Stomach (tissue), 9 donors: ENCODE data around the gene KDM4B. TPM values are rescaled to one million over a fixed set of nuclear protein-coding genes. Genes with fewer than 3 reads are reported as not detected.

Experiments
- DNase-seq, 2 donors: peaks; one replicate each; pipeline versions ENCODE4 v3.0.0 to v3.0.0-alpha.2; 2013 to 2019
- H3K27ac ChIP-seq, 5 donors: fragments of 200-600 bp in 4 of 5; sonication (generic) in 4 of 5; one replicate each; pipeline ENCODE4 v1.5.1; 2013 to 2019; ENCODE audit warnings: mild to moderate bottlenecking in 1 of 5, moderate library complexity in 1 of 5
- H3K27me3 ChIP-seq, 3 donors: fragments of 200-600 bp; sonication (generic); one replicate each; pipeline ENCODE4 v1.5.1; 2017 to 2019; ENCODE audit warnings: mixed run types in 1 of 3
- H3K36me3 ChIP-seq, 4 donors: fragments of 200-600 bp; sonication (generic); 1 replicate in 3 of 4; 2 replicates in 1 of 4; pipeline ENCODE4 v1.5.1; 2016 to 2019
- H3K4me1 ChIP-seq, 4 donors: fragments of 200-600 bp; sonication (generic); one replicate each; pipeline ENCODE4 v1.5.1; 2016 to 2019
- H3K4me3 ChIP-seq, 4 donors: fragments of 200-600 bp; sonication (generic) in 3 of 4; one replicate each; pipeline ENCODE4 v1.5.1; 2016 to 2019; ENCODE audit warnings: mild to moderate bottlenecking in 1 of 4
- H3K9me3 ChIP-seq, 4 donors: fragments of 200-600 bp; sonication (generic); one replicate each; pipeline ENCODE4 v1.5.1; 2016 to 2019
- EP300 ChIP-seq: sonication (generic); formaldehyde crosslinking; IDR thresholded peaks from one replicate; pipeline ENCODE4 v1.6.1; 2017; ENCODE audit warnings: antibody characterized with exemption
- POLR2A ChIP-seq, 4 donors: fragments of 450-650 bp; IDR thresholded peaks; one replicate each; pipeline ENCODE4 v1.6.1; 2016; ENCODE audit warnings: antibody characterized with exemption in 4 of 4, control low read depth in 2 of 4, mild to moderate bottlenecking in 1 of 4, moderate library complexity in 1 of 4
- POLR2AphosphoS5 ChIP-seq, 3 donors: sonication (generic); formaldehyde crosslinking; IDR thresholded peaks; one replicate each; pipeline ENCODE4 v1.6.1; 2016; ENCODE audit warnings: antibody characterized with exemption in 3 of 3
- WGBS, 5 donors: extraction: QIAGEN DNeasy Blood & Tissue Kit in 3 of 5; methylation state at CpG; one replicate each; pipeline versions ENCODE4 v1.1.5 to v1.1.7; 2013 to 2018; 5-methylcytosine and 5-hydroxymethylcytosine counted together
- intact Hi-C: fragments of 100-400 bp; cut with DNase I; formaldehyde crosslinking; loops from one replicate; pipeline ENCODE4 v1.15.1; 2023; ENCODE audit warnings: low total_unique reads
- polyA plus RNA-seq, 3 donors: library from polyadenylated mRNA; stranded (reverse); fragments of 200-250 nt; gene quantifications; one replicate each; pipeline ENCODE4 v1.2.3, GENCODE V29; 2013
- total RNA-seq, 5 donors: library from RNA; depleted of rRNA; stranded (reverse); fragments of >200 nt; gene quantifications; one replicate each; pipeline versions ENCODE4 v1.1.0 to v1.2.3, GENCODE V29; 2014 to 2016
- TF ChIP-seq, protein P1 (sequence below), 7 experiments: fragments of 450-650 bp in 4 of 7; fragments of 200-600 bp in 3 of 7; sonication (generic) in 3 of 7; IDR thresholded peaks; one replicate each; pipeline ENCODE4 v1.5.1; 2016 to 2019; ENCODE audit warnings: antibody characterized with exemption in 7 of 7, control low read depth in 2 of 7, mild to moderate bottlenecking in 1 of 7
- donor health status: healthy with polysubstance abuse.
- donor health status: Bipolar disorder and iron deficiency.
- donor health status: healthy.

KDM4B gene
- total and polyA plus RNA-seq, 8 donors: 5.2 to 202 (median 29.4) TPM

DNA sequence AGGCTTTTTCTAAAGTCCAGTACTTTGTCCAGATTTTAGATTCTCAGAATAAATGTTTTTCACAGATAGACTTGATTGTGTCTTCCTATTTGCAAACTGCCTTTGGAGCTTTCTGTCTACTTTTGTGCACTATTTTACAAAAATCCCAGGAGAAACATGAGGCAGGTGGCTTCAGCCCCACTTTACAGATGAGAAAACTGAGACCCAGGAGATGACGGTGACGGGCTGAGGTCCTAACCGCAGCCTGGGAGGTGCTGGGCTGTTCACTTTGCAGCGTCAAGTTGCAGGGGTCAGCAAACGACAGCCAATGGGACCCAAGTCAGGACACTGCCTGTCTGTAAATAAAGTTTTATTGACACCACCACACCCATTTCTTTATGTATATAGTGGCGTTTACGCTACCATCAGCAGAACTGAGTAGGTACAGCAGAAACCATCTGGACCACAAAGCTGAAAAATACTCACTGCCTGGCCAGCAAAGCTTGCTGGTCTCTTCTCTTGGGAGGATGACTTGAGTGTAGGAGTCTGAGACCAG lies 6.8 kb upstream of the KDM4B start:
- Histone ChIP-seq H3K27ac (no peak overlapping the region), H3K4me1 (no peaks in the 10 kb centered on the region), H3K9me3 (no peaks in the 10 kb centered on the region), H3K36me3 (peaks cover 0 to 21% (median 0%) of the 10 kb centered on the region in 4 donors), H3K27me3 (no peaks in the 10 kb centered on the region), H3K4me3 (no peak overlapping the region)
- intact Hi-C loops: no loop called here
- 88 to 93% (median 92%) methylated on average over 7 of the region's 7 CpGs for WGBS, 5 donors
- no peak for TF ChIP-seq POLR2A (IDR thresholded peaks at IDR 0.05)
- TF ChIP-seq POLR2AphosphoS5 (IDR thresholded peaks at IDR 0.05): no peak
- no peak for TF ChIP-seq EP300
- TF ChIP-seq, protein P1, sequence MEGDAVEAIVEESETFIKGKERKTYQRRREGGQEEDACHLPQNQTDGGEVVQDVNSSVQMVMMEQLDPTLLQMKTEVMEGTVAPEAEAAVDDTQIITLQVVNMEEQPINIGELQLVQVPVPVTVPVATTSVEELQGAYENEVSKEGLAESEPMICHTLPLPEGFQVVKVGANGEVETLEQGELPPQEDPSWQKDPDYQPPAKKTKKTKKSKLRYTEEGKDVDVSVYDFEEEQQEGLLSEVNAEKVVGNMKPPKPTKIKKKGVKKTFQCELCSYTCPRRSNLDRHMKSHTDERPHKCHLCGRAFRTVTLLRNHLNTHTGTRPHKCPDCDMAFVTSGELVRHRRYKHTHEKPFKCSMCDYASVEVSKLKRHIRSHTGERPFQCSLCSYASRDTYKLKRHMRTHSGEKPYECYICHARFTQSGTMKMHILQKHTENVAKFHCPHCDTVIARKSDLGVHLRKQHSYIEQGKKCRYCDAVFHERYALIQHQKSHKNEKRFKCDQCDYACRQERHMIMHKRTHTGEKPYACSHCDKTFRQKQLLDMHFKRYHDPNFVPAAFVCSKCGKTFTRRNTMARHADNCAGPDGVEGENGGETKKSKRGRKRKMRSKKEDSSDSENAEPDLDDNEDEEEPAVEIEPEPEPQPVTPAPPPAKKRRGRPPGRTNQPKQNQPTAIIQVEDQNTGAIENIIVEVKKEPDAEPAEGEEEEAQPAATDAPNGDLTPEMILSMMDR (IDR thresholded peaks at IDR 0.05): no peak
- DNase-seq: no peak

DNA sequence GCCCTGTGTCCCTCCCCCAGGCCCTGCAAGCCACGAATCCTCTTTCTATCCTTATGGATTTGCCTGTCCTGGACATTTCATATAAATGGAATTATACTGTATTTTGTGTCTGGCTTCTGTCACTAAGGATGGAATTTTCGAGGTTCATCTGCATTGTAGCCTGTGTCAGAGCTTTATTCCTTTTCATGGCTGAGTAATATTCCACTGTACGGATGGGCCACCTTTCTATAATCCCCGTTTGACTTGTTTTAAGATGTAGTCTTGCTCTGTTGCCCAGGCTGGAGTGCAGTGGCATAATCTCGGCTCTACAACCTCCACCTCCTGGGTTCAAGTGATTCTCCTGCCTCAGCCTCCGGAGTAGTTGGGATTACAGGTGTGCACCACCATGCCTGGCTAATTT lies 3.9 kb upstream of the KDM4B start:
- intact Hi-C loops: no loop called here
- H3K4me3 ChIP-seq: no peak overlapping the region
- TF ChIP-seq EP300 (no peak), POLR2AphosphoS5 (IDR thresholded peaks at IDR 0.05) (no peak), POLR2A (IDR thresholded peaks at IDR 0.05) (no peak)
- TF ChIP-seq, protein P1 (IDR thresholded peaks at IDR 0.05): no peak
- H3K36me3 ChIP-seq: peaks cover 0 to 8% (median 0%) of the 10 kb centered on the region in 4 donors
- DNase-seq: no peak
- H3K27ac ChIP-seq: no peak overlapping the region
- peaks cover 2 to 13% (median 11%) of the 10 kb centered on the region in 4 donors for H3K4me1 ChIP-seq
- no peaks in the 10 kb centered on the region for H3K9me3 ChIP-seq
- no peaks in the 10 kb centered on the region for H3K27me3 ChIP-seq
- 94 to 98% (median 97%) methylated on average over 6 of the region's 6 CpGs for WGBS, 5 donors

DNA sequence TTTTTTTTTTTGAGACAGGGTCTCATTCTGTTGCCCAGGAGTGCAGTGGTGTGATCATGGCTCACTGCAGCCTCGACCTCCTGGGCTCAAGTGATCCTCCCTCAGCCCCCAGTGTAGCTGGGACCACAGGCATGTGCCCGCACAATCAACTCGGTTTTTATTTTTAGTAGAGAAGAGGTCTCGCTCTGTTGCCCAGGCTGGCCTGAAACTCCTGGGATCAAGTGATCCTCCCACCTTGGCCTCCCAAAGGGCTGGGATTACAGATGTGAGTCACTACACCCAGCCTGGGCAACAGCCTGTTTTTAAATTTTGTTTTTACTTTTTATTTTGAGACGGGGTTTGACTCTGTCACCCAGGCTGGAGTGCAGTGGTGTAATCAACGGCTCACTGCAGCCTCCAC lies 2.3 kb upstream of the KDM4B start:
- no peak for DNase-seq
- H3K36me3 ChIP-seq: peaks cover 0 to 8% (median 0%) of the 10 kb centered on the region in 4 donors
- 76 to 89% (median 87%) methylated on average over 6 of the region's 6 CpGs for WGBS, 5 donors
- no peaks in the 10 kb centered on the region for H3K9me3 ChIP-seq
- no peaks in the 10 kb centered on the region for H3K27me3 ChIP-seq
- no peak for TF ChIP-seq POLR2A (IDR thresholded peaks at IDR 0.05)
- TF ChIP-seq, protein P1 (IDR thresholded peaks at IDR 0.05): no peak
- no peak for TF ChIP-seq EP300
- no peak for TF ChIP-seq POLR2AphosphoS5 (IDR thresholded peaks at IDR 0.05)
- peaks cover 15 to 28% (median 27%) of the 10 kb centered on the region in 4 donors for H3K4me1 ChIP-seq
- intact Hi-C loops: no loop called here
- no peak overlapping the region for H3K4me3 ChIP-seq
- H3K27ac ChIP-seq: no peak overlapping the region

DNA sequence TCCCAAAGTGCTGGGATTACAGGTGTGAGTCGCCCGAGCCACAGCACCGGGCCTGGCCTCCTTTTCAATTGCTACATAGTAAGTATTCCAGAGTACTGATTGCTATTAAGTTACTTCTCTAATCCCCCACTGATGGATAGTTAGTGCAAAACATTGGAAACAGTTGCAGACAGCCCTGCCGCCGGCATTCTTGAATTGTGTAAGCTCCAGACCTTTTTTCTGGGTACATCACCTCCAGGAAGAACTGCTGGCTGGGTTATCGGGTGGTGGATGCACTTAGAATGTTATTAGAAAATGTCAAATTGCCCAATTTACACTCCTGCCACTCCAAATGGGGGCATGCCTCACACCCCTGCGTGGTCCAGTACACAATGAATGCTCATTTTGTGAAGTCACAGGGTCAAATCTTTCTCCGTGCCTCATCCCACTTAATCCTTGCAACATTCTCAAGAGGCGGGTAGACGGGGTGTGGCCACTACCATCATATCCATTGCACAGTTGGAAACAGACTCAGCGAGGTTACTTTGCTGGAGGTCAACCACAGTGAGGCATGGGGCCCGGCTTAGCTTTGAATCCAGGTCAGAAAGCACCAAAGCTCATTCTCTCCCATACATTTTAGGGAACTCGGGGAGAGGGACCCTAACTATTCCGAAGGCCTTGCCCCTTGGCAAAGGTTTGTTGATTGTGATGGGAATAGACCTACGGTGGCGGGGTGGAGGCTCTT lies 1.0 kb upstream of the KDM4B start:
- no peak for DNase-seq

More for the DNA sequence above, 1.0 kb upstream of the KDM4B start:
- no peaks in the 10 kb centered on the region for H3K36me3 ChIP-seq
- peak overlapping the region; percentile 8 to 74 (median 58) for H3K27ac ChIP-seq
- no peaks in the 10 kb centered on the region for H3K9me3 ChIP-seq
- intact Hi-C loops: no loop called here
- H3K4me1 ChIP-seq: peaks cover 27 to 42% (median 40%) of the 10 kb centered on the region in 4 donors
- H3K27me3 ChIP-seq: no peaks in the 10 kb centered on the region
- peak overlapping the region; percentile 18 to 41 (median 26) for H3K4me3 ChIP-seq
- TF ChIP-seq, protein P1 (IDR thresholded peaks at IDR 0.05): no peak
- no peak for TF ChIP-seq POLR2A (IDR thresholded peaks at IDR 0.05)
- TF ChIP-seq POLR2AphosphoS5 (IDR thresholded peaks at IDR 0.05): no peak
- TF ChIP-seq EP300: no peak
- WGBS, 5 donors: 67 to 74% (median 68%) methylated on average over 16 of the region's 16 CpGs
